GM13977 (cell line): ENCODE results near the gene RTCA.
A peak's percentile ranks its signal among the peaks of the same experiment; 100 is the strongest.

ENCODE experiments used
- DNase-seq: peaks from one replicate; pipeline ENCODE4 v3.0.0; 2012; ENCODE audit warnings: low spot score
- CTCF ChIP-seq: IDR thresholded peaks from 2 replicates; pipeline ENCODE4 v1.5.1; 2012; ENCODE audit warnings: mild to moderate bottlenecking, control low read depth; ENCODE audit not compliant: insufficient read depth; ENCODE audit errors: extremely low read depth, missing control alignments
- in situ Hi-C: fragments of 300-500 bp; cut with MboI; formaldehyde crosslinking; loops from one replicate; pipeline ENCODE4 v1.12.0; 2022; ENCODE audit warnings: low sequenced_read_pairs, low pct_unique_long_range_greater_than_20kb, mixed read lengths, inconsistent platforms; ENCODE audit not compliant: unreplicated experiment

The RTCA gene

GRCh38 chr1:100240631-100241030 lies 25.4 kb upstream of the RTCA start:
- DNase-seq: no peak
- in situ Hi-C loops: no loop called here
- TF ChIP-seq CTCF: no peak

- DNase-seq: no peak
- no peak for TF ChIP-seq CTCF
- in situ Hi-C loops: no loop called here
These were observed 19.3 kb upstream of the RTCA start for GRCh38 chr1:100246738-100247137.

- in situ Hi-C loops: no loop called here
- DNase-seq: no peak
- no peak for TF ChIP-seq CTCF
These were observed 16.9 kb upstream of the RTCA start for GRCh38 chr1:100249155-100249536.

- in situ Hi-C loops: no loop called here
- peak; percentile 89 for DNase-seq
- no peak for TF ChIP-seq CTCF
These were observed 16.3 kb upstream of the RTCA start, which contains the start of gene DBT for GRCh38 chr1:100249537-100250257. Gene DBT (minus strand): TSS chr1:100249834. CDS start chr1:100249820, 14 bp downstream.

- in situ Hi-C loops: no loop called here
- no peak for TF ChIP-seq CTCF
- DNase-seq: no peak
These were observed 15.8 kb upstream of the RTCA start for GRCh38 chr1:100250264-100250663.

GRCh38 chr1:100250807-100251206 lies 15.2 kb upstream of the RTCA start:
- TF ChIP-seq CTCF: no peak
- in situ Hi-C loops: no loop called here
- DNase-seq: no peak
